H1 (cell line): Measurements from ENCODE around the gene TMPRSS2. TPM values are rescaled to one million over a fixed set of nuclear protein-coding genes. Genes with fewer than 3 reads are reported as not detected.

Experiments used
- CTCF ChIA-PET: fragments of 300-600 bp; sonication (Branson Sonifier 250); formaldehyde crosslinking; loops from one replicate; lab custom pipeline; 2021; ENCODE audit not compliant: partially characterized antibody; lab: Charles Lee
- POLR2A ChIA-PET: fragments of 300-600 bp; sonication (Branson Sonifier 250); formaldehyde crosslinking; loops from one replicate; lab custom pipeline; 2021; ENCODE audit warnings: inconsistent platforms; ENCODE audit not compliant: partially characterized antibody; lab: Charles Lee
- DNase-seq, 2 experiments: peaks; one replicate each; pipeline versions ENCODE4 v3.0.0 to v3.0.0-alpha.2; 2010 to 2022; ENCODE audit warnings: low spot score in 2 of 2, low read depth in 1 of 2, mixed read lengths in 1 of 2
- FAIRE-seq: peaks from 2 replicates; lab custom pipeline; 2011; peaks lifted over from hg19 to GRCh38; lab: Jason Lieb, UNC
- H2AFZ ChIP-seq: 2 replicates; pipeline ENCODE4 v1.8.1; 2012; ENCODE audit warnings: low read length, inconsistent platforms
- H2AK5ac ChIP-seq: 2 replicates; pipeline ENCODE4 v1.6.1; 2013; ENCODE audit warnings: low read depth, low read length
- H2BK120ac ChIP-seq: replicated peaks from 2 replicates; pipeline ENCODE3; 2013; ENCODE audit warnings: low read depth, low read length, inconsistent platforms
- H2BK12ac ChIP-seq: 2 replicates; pipeline ENCODE4 v1.6.1; 2013; ENCODE audit warnings: low read depth, low read length
- H2BK15ac ChIP-seq: 2 replicates; pipeline ENCODE4 v1.6.1; 2013; ENCODE audit warnings: low read length
- H2BK20ac ChIP-seq: 2 replicates; pipeline ENCODE4 v1.6.1; 2013; ENCODE audit warnings: low read length
- H2BK5ac ChIP-seq: 2 replicates; pipeline ENCODE4 v1.6.1; 2013; ENCODE audit warnings: low read depth, low read length
- H3K14ac ChIP-seq: 2 replicates; pipeline ENCODE4 v1.6.1; 2013; ENCODE audit warnings: inconsistent platforms; ENCODE audit not compliant: insufficient read length
- H3K18ac ChIP-seq: 2 replicates; pipeline ENCODE4 v1.6.1; 2013; ENCODE audit warnings: low read length; ENCODE audit errors: extremely low read depth
- H3K23ac ChIP-seq: 2 replicates; pipeline ENCODE4 v1.6.1; 2013; ENCODE audit warnings: inconsistent platforms; ENCODE audit not compliant: insufficient read length
- H3K23me2 ChIP-seq: 2 replicates; pipeline ENCODE4 v1.6.1; 2013; ENCODE audit warnings: low read depth, low read length
- H3K27ac ChIP-seq: 2 replicates; pipeline ENCODE4 v1.6.1; 2011; ENCODE audit warnings: low read depth, low read length, inconsistent platforms
- H3K27me3 ChIP-seq, 4 experiments: replicated peaks in 1 of 4; 1 replicate in 1 of 4; 2 replicates in 3 of 4; pipeline versions ENCODE4 v1.6.1 to v1.8.1; 2011 to 2013; ENCODE audit warnings: low read length in 3 of 4, mild to moderate bottlenecking in 3 of 4, inconsistent platforms in 2 of 4, mixed read lengths in 2 of 4, moderate library complexity in 1 of 4; ENCODE audit not compliant: control insufficient read depth in 3 of 4, insufficient read depth in 3 of 4; ENCODE audit errors: extremely low read depth in 1 of 4
- H3K36me3 ChIP-seq, 4 experiments: 2 replicates each; pipeline versions ENCODE4 v1.6.1 to v1.8.1; 2011 to 2013; ENCODE audit warnings: mild to moderate bottlenecking in 4 of 4, low read length in 3 of 4, moderate library complexity in 2 of 4, control low read depth in 1 of 4, inconsistent platforms in 1 of 4; ENCODE audit not compliant: insufficient read depth in 4 of 4, control insufficient read depth in 2 of 4
- H3K4ac ChIP-seq: replicated peaks from 2 replicates; pipeline ENCODE3; 2013; ENCODE audit warnings: low read length, low read depth, mixed read lengths, inconsistent platforms; ENCODE audit not compliant: insufficient read length
- H3K4me1 ChIP-seq, 4 experiments: replicated peaks in 1 of 4; 1 replicate in 1 of 4; 2 replicates in 3 of 4; pipeline versions ENCODE4 v1.6.1 to v1.8.1; 2011 to 2013; ENCODE audit warnings: low read length in 3 of 4, inconsistent platforms in 2 of 4, mixed read lengths in 1 of 4; ENCODE audit not compliant: insufficient read depth in 4 of 4, control insufficient read depth in 3 of 4
- H3K4me2 ChIP-seq, 2 experiments: 2 replicates each; pipeline versions ENCODE4 v1.6.1 to v1.8.1; 2011 to 2013; ENCODE audit warnings: low read depth in 2 of 2, low read length in 2 of 2, control low read depth in 1 of 2, inconsistent platforms in 1 of 2, mild to moderate bottlenecking in 1 of 2; ENCODE audit not compliant: insufficient read depth in 1 of 2
- H3K4me3 ChIP-seq, 4 experiments: fragments of 200-600, 300-600 bp in 1 of 4; sonication (generic), shearing (Covaris generic), sonication (Bioruptor Twin) in 1 of 4; 2 replicates each; pipeline versions ENCODE4 v1.5.1 to v1.8.1; 2011 to 2016; ENCODE audit warnings: low read length in 4 of 4, low read depth in 3 of 4, control low read depth in 2 of 4, inconsistent platforms in 2 of 4, mild to moderate bottlenecking in 2 of 4, mixed read lengths in 1 of 4, moderate library complexity in 1 of 4; ENCODE audit not compliant: insufficient read depth in 2 of 4; ENCODE audit errors: extremely low read depth in 1 of 4
- H3K56ac ChIP-seq: replicated peaks from 2 replicates; pipeline ENCODE3; 2013; ENCODE audit warnings: low read depth, mild to moderate bottlenecking, mixed read lengths, low read length, inconsistent platforms; ENCODE audit not compliant: insufficient read length
- H3K79me1 ChIP-seq: 2 replicates; pipeline ENCODE4 v1.6.1; 2013; ENCODE audit warnings: low read depth, low read length, control low read depth
- H3K79me2 ChIP-seq, 2 experiments: 2 replicates each; pipeline versions ENCODE4 v1.6.1 to v1.8.1; 2012 to 2013; ENCODE audit warnings: low read length in 2 of 2, mild to moderate bottlenecking in 2 of 2, inconsistent platforms in 1 of 2; ENCODE audit not compliant: insufficient read depth in 2 of 2, control insufficient read depth in 1 of 2
- H3K9ac ChIP-seq, 4 experiments: replicated peaks in 1 of 4; 1 replicate in 1 of 4; 2 replicates in 3 of 4; pipeline versions ENCODE4 v1.6.1 to v1.8.1; 2011 to 2013; ENCODE audit warnings: low read depth in 3 of 4, low read length in 3 of 4, control low read depth in 2 of 4, mild to moderate bottlenecking in 2 of 4, moderate library complexity in 2 of 4, inconsistent platforms in 1 of 4; ENCODE audit errors: extremely low read depth in 1 of 4
- H3K9me3 ChIP-seq, 2 experiments: 2 replicates each; pipeline versions ENCODE4 v1.6.1 to v1.8.1; 2012 to 2013; ENCODE audit warnings: mild to moderate bottlenecking in 2 of 2, moderate library complexity in 2 of 2, control low read depth in 1 of 2, inconsistent platforms in 1 of 2, low read depth in 1 of 2, low read length in 1 of 2, mixed read lengths in 1 of 2; ENCODE audit not compliant: insufficient read depth in 2 of 2
- H4K20me1 ChIP-seq, 2 experiments: replicated peaks in 1 of 2; 2 replicates each; pipeline versions ENCODE3 to v1.8.1; 2011 to 2013; ENCODE audit warnings: inconsistent platforms in 2 of 2, low read length in 2 of 2, mild to moderate bottlenecking in 1 of 2; ENCODE audit not compliant: insufficient read depth in 2 of 2, control insufficient read depth in 1 of 2
- H4K5ac ChIP-seq: 2 replicates; pipeline ENCODE4 v1.6.1; 2013; ENCODE audit warnings: low read length, low read depth, mixed read lengths, inconsistent platforms; ENCODE audit not compliant: insufficient read length
- H4K8ac ChIP-seq: 2 replicates; pipeline ENCODE4 v1.8.0; 2013; ENCODE audit warnings: mild to moderate bottlenecking, moderate library complexity, low read length, inconsistent platforms; ENCODE audit not compliant: insufficient read depth; ENCODE audit errors: extremely low read depth
- H4K91ac ChIP-seq: replicated peaks from 2 replicates; pipeline ENCODE3; 2013; ENCODE audit warnings: low read length, mixed read lengths, inconsistent platforms; ENCODE audit not compliant: insufficient read length
- CBX5 ChIP-seq: fragments of 300-800, 300-1000 bp; sonication (generic); IDR thresholded peaks from 2 replicates; pipeline ENCODE4 v1.7.1; 2016; ENCODE audit warnings: antibody characterized with exemption, low read length, low read depth
- JUND ChIP-seq: IDR thresholded peaks from 2 replicates; pipeline ENCODE4 v1.6.1; 2011; ENCODE audit warnings: mild to moderate bottlenecking, improper control_type of control experiment, low read length
- ZNF274 ChIP-seq: IDR thresholded peaks from 2 replicates; pipeline ENCODE4 v1.7.0; 2012; ENCODE audit warnings: low read length, borderline replicate concordance; ENCODE audit errors: extremely low read depth
- WGBS, 2 experiments: shearing (Covaris generic) in 1 of 2; methylation state at CpG; one replicate each; pipeline versions ENCODE4 v1.1.6 to v1.1.7; 2013 to 2015; ENCODE audit warnings: low lambda C conversion rate in 2 of 2, mixed read lengths in 2 of 2, inconsistent platforms in 1 of 2, low coverage in 1 of 2, missing lambda C conversion rate in 1 of 2; ENCODE audit not compliant: insufficient replicate concordance in 2 of 2, insufficient coverage in 1 of 2, insufficient read length in 1 of 2; ENCODE audit errors: extremely low coverage in 1 of 2, missing lambda C conversion rate in 1 of 2; 5-methylcytosine and 5-hydroxymethylcytosine counted together
- polyA plus RNA-seq, 7 experiments: library from polyadenylated mRNA; depleted of rRNA in 3 of 7; stranded (reverse) in 5 of 7; unstranded in 2 of 7; fragments of >200 nt in 5 of 7; fragments of 200-250 nt in 2 of 7; gene quantifications; 1 replicate in 5 of 7; 2 replicates in 1 of 7; 4 replicates in 1 of 7; pipeline versions ENCODE4 v1.2.1 to v1.2.3, GENCODE V29; 2011 to 2013; ENCODE audit warnings: missing spikeins in 2 of 7, mixed read lengths in 2 of 7
- total RNA-seq: library from RNA; stranded (reverse); fragmentation: NEBNext Ultra II Directional; extraction: Animal tissue kit (Norgen Biotek cat#: 25700); gene quantifications from 2 replicates; pipeline ENCODE4 v1.2.1, GENCODE V29; 2021

TMPRSS2 gene
- total and polyA plus RNA-seq, 2 of the 8 experiments (the other 6 are each of a cell fraction or from before 2014, with no cell fraction given) = 9.2 to 11.0 TPM

- no peaks in the 10 kb centered on the region for H3K79me2 ChIP-seq
- no peaks in the 10 kb centered on the region; a peak in 1 of 4 replicates for H3K9me3 ChIP-seq
- no peak for DNase-seq
- CTCF ChIA-PET = interaction anchor here (0.6 kb wide), 1 partner anchor 108 kb away, joined by 3 read pairs; the partner anchor contains the start of gene MX2
- H2AK5ac ChIP-seq = no peak overlapping the region
- no peak overlapping the region for H3K14ac ChIP-seq
- H3K27ac ChIP-seq = no peak overlapping the region
- H4K5ac ChIP-seq = no peak overlapping the region
- no peaks in the 10 kb centered on the region for H3K27me3 ChIP-seq
- no peak overlapping the region for H2AFZ ChIP-seq
- no peak overlapping the region for H3K23ac ChIP-seq
- no peak overlapping the region for H2BK120ac ChIP-seq
- no peak overlapping the region for H3K4me2 ChIP-seq
- no peaks in the 10 kb centered on the region for H3K79me1 ChIP-seq
- H3K23me2 ChIP-seq = no peaks in the 10 kb centered on the region; the same call in 1 of the 2 replicates
- H3K36me3 ChIP-seq = peaks cover 4 to 20% (median 12%) of the 10 kb centered on the region in 4 experiments; a peak in 7 of 8 replicates
- no peak overlapping the region for H4K91ac ChIP-seq
- H2BK20ac ChIP-seq = no peak overlapping the region
- no peak overlapping the region for H2BK15ac ChIP-seq
- no peak overlapping the region for H3K4ac ChIP-seq
- 68% methylated on average over 5 of the region's 5 CpGs; no CpG with 5 or more reads in 1 of the 2 experiments for WGBS, 2 experiments
- H3K56ac ChIP-seq = no peak overlapping the region
- H3K4me3 ChIP-seq = no peak overlapping the region
- no peak for FAIRE-seq
- no peak overlapping the region for H4K8ac ChIP-seq
- no peak overlapping the region for H2BK5ac ChIP-seq
- H3K4me1 ChIP-seq = no peaks in the 10 kb centered on the region; a peak in 1 of 7 replicates
- no peak overlapping the region for H3K9ac ChIP-seq
- no peak for TF ChIP-seq ZNF274
- no peak for TF ChIP-seq CBX5
- no peak for TF ChIP-seq JUND
- H2BK12ac ChIP-seq = no peak overlapping the region
- POLR2A ChIA-PET = interaction anchor here (1.0 to 2.2 kb wide), 3 partner anchors 8 to 17 kb away, joined by 3 to 7 read pairs (median 4); no protein-coding TSS in a partner anchor
- H4K20me1 ChIP-seq = peaks cover 0 to 2% of the 10 kb centered on the region in 2 experiments
- H3K18ac ChIP-seq = no peak overlapping the region
These were observed 37.9 kb downstream of the TMPRSS2 start for GRCh38 chr21:41470054-41470453.
